Mesenchymal stem cell (in vitro differentiated cells and primary cell): ENCODE results near the gene MAP2K5.

Source experiments
- DNase-seq: peaks from one replicate; pipeline ENCODE4 v3.0.0-alpha.2; 2013
- H2AFZ ChIP-seq: one replicate; pipeline ENCODE4 v1.6.1; 2013; ENCODE audit warnings: low read depth, mild to moderate bottlenecking, control low read depth, inconsistent platforms, low read length, moderate library complexity
- H2AK5ac ChIP-seq: 2 replicates; pipeline ENCODE4 v1.6.1; 2013; ENCODE audit warnings: low read length, moderate library complexity, mild to moderate bottlenecking, inconsistent platforms; ENCODE audit not compliant: severe bottlenecking
- H2BK120ac ChIP-seq: one replicate; pipeline ENCODE4 v1.6.1; 2013; ENCODE audit warnings: low read depth, mild to moderate bottlenecking, inconsistent platforms, low read length, moderate library complexity
- H2BK12ac ChIP-seq, 2 experiments: one replicate each; pipeline ENCODE4 v1.6.1; 2013; ENCODE audit warnings: inconsistent platforms in 2 of 2, low read length in 2 of 2, mild to moderate bottlenecking in 2 of 2, moderate library complexity in 2 of 2, control low read depth in 1 of 2
- H2BK15ac ChIP-seq: one replicate; pipeline ENCODE4 v1.6.1; 2013; ENCODE audit warnings: mild to moderate bottlenecking, low read depth, inconsistent platforms; ENCODE audit not compliant: poor library complexity, severe bottlenecking
- H2BK5ac ChIP-seq: 2 replicates; pipeline ENCODE4 v1.6.1; 2013; ENCODE audit warnings: low read depth, mild to moderate bottlenecking, low read length, control low read depth, inconsistent platforms; ENCODE audit not compliant: poor library complexity, severe bottlenecking
- H3K14ac ChIP-seq, 2 experiments: one replicate each; pipeline ENCODE4 v1.6.1; 2013; ENCODE audit warnings: inconsistent platforms in 2 of 2, low read length in 2 of 2, control low read depth in 1 of 2, mild to moderate bottlenecking in 1 of 2, moderate library complexity in 1 of 2
- H3K18ac ChIP-seq, 2 experiments: one replicate each; pipeline ENCODE4 v1.6.1; 2013; ENCODE audit warnings: inconsistent platforms in 2 of 2, low read length in 2 of 2, control low read depth in 1 of 2, low read depth in 1 of 2, mild to moderate bottlenecking in 1 of 2
- H3K23ac ChIP-seq, 2 experiments: one replicate each; pipeline ENCODE4 v1.6.1; 2013; ENCODE audit warnings: inconsistent platforms in 2 of 2, low read length in 2 of 2, mild to moderate bottlenecking in 2 of 2, moderate library complexity in 2 of 2, control low read depth in 1 of 2
- H3K27ac ChIP-seq: 2 replicates; pipeline ENCODE4 v1.5.1; 2013; ENCODE audit warnings: mild to moderate bottlenecking, moderate library complexity, low read length, control low read depth, inconsistent platforms; ENCODE audit not compliant: poor library complexity, severe bottlenecking
- H3K27me3 ChIP-seq, 2 experiments: 2 replicates each; pipeline versions ENCODE4 v1.6.1 to v1.7.0; 2013; ENCODE audit warnings: low read length in 2 of 2, mild to moderate bottlenecking in 2 of 2, moderate library complexity in 2 of 2, control low read depth in 1 of 2, inconsistent platforms in 1 of 2; ENCODE audit not compliant: control insufficient read depth in 1 of 2, insufficient read depth in 1 of 2
- H3K36me3 ChIP-seq, 2 experiments: 2 replicates each; pipeline versions ENCODE4 v1.6.1 to v1.7.0; 2013; ENCODE audit warnings: low read length in 2 of 2, control low read depth in 1 of 2, inconsistent platforms in 1 of 2, low read depth in 1 of 2, mild to moderate bottlenecking in 1 of 2; ENCODE audit not compliant: insufficient read depth in 2 of 2, control insufficient read depth in 1 of 2
- H3K4ac ChIP-seq, 2 experiments: one replicate each; pipeline ENCODE4 v1.6.1; 2013; ENCODE audit warnings: inconsistent platforms in 2 of 2, low read length in 2 of 2, mild to moderate bottlenecking in 2 of 2, moderate library complexity in 2 of 2, control low read depth in 1 of 2, low read depth in 1 of 2
- H3K4me1 ChIP-seq: 2 replicates; pipeline ENCODE4 v1.6.1; 2013; ENCODE audit warnings: low read depth, low read length, control low read depth; ENCODE audit not compliant: control insufficient read depth, insufficient read depth
- H3K4me2 ChIP-seq: 2 replicates; pipeline ENCODE4 v1.6.1; 2013; ENCODE audit warnings: low read length, mild to moderate bottlenecking, inconsistent platforms; ENCODE audit not compliant: poor library complexity, severe bottlenecking
- H3K4me3 ChIP-seq, 2 experiments: 2 replicates each; pipeline versions ENCODE4 v1.5.1 to v1.7.0; 2013; ENCODE audit warnings: low read length in 2 of 2, mild to moderate bottlenecking in 2 of 2, control low read depth in 1 of 2, low read depth in 1 of 2; ENCODE audit not compliant: insufficient read depth in 1 of 2
- H3K79me1 ChIP-seq: replicated peaks from 2 replicates; pipeline ENCODE4 v1.6.1; 2013; ENCODE audit warnings: mild to moderate bottlenecking, control low read depth, low read length, inconsistent platforms; ENCODE audit not compliant: poor library complexity, severe bottlenecking
- H3K9ac ChIP-seq: 2 replicates; pipeline ENCODE4 v1.7.0; 2013; ENCODE audit warnings: mild to moderate bottlenecking, low read length, moderate library complexity
- H3K9me3 ChIP-seq: 2 replicates; pipeline ENCODE4 v1.7.0; 2013; ENCODE audit warnings: mild to moderate bottlenecking, low read length; ENCODE audit not compliant: control insufficient read depth
- H4K8ac ChIP-seq: one replicate; pipeline ENCODE4 v1.6.1; 2013; ENCODE audit warnings: inconsistent platforms, mild to moderate bottlenecking, low read length, moderate library complexity
- H4K91ac ChIP-seq: one replicate; pipeline ENCODE4 v1.6.1; 2013; ENCODE audit warnings: mild to moderate bottlenecking, low read length, inconsistent platforms
- WGBS: methylation state at CpG from one replicate; pipeline ENCODE4 v1.1.7; 2013; ENCODE audit warnings: mixed read lengths; 5-methylcytosine and 5-hydroxymethylcytosine counted together

The MAP2K5 gene

DNA sequence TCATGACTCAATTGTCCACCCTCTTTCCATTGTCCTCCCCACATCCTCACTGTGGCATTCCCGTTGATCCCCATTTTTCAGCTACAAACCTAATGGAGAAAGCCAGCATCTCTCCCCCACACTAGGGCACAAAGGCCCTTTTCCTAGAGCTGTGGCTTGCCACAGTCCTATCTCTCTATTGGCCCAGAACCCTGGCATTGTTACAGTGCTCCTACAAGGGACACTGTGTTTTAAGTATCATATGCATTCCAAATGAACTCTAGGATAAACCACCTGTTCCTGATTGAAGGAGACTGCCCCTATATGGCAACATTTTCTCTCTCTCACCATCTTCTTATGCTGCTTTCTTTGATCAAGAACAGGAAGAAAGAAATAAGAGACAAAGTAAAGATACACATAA lies 213.4 kb downstream of the MAP2K5 start:
- no peak for DNase-seq
- WGBS: 85% methylated on average over 1 of the region's 1 CpG
- Histone ChIP-seq H3K4ac (no peak overlapping the region), H3K4me1 (no peaks in the 10 kb centered on the region), H2AFZ (no peak overlapping the region), H3K36me3 (no peaks in the 10 kb centered on the region), H2BK120ac (no peak overlapping the region), H3K23ac (no peak overlapping the region), H4K91ac (no peak overlapping the region), H3K4me2 (no peak overlapping the region), H3K79me1 (no peaks in the 10 kb centered on the region), H2BK15ac (no peak overlapping the region), H3K27ac (no peak overlapping the region), H3K14ac (peak overlapping the region in 1 of 2 experiments; percentile 57), H3K9me3 (no peaks in the 10 kb centered on the region), H2AK5ac (no peak overlapping the region), H3K4me3 (no peak overlapping the region), H4K8ac (no peak overlapping the region), H3K27me3 (no peaks in the 10 kb centered on the region), H2BK5ac (no peak overlapping the region), H2BK12ac (no peak overlapping the region), H3K9ac (no peak overlapping the region), H3K18ac (peak overlapping the region in 1 of 2 experiments; percentile 11)

DNA sequence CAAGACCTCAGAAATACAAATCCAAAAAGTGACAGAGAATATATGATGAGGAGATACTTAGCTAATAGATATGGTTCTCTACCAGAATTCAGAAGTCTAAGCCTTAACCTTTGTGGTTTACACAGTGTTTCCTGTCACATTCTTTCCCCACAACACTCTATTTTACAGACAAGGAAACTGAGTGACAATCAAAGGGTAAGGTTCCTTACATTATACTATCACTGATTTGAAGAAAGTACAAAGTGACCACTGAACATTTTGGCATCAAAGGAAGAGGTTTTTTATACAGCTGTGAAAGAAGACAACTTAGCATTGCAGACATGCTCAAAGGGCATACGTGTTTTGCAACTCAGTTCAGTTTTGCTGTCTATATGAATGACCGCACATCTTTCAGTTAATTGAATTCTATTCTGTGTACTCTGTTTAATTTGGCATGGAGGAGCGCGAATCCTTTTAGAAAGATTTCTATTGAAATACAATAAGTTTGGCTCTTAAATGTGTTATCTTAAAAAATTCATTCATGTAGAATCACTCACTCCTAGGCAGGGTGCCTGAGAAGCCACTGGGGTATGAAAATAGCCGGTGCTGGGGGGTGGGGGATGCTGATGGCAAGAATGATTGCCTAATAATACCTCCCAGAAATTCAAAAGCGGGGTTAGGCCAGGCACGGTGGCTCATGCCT lies 216.3 kb downstream of the MAP2K5 start:
- H2BK15ac ChIP-seq: no peak overlapping the region
- H4K91ac ChIP-seq: no peak overlapping the region
- 91% methylated on average over 5 of the region's 7 CpGs for whole genome bisulfite sequencing
- no peak overlapping the region for H4K8ac ChIP-seq
- H3K9me3 ChIP-seq: no peaks in the 10 kb centered on the region
- H3K79me1 ChIP-seq: no peaks in the 10 kb centered on the region
- peaks cover 2% of the 10 kb centered on the region for H3K4me1 ChIP-seq
- H2AFZ ChIP-seq: no peak overlapping the region
- no peak overlapping the region for H3K27ac ChIP-seq
- H3K14ac ChIP-seq: no peak overlapping the region
- peaks cover 0 to 4% of the 10 kb centered on the region in 2 experiments for H3K36me3 ChIP-seq
- no peak overlapping the region for H3K23ac ChIP-seq
- H3K27me3 ChIP-seq: no peaks in the 10 kb centered on the region
- H2BK12ac ChIP-seq: no peak overlapping the region
- H3K4me3 ChIP-seq: no peak overlapping the region
- no peak overlapping the region for H3K4ac ChIP-seq
- no peak overlapping the region for H2BK120ac ChIP-seq
- no peak overlapping the region for H3K4me2 ChIP-seq
- H3K18ac ChIP-seq: no peak overlapping the region
- no peak overlapping the region for H2AK5ac ChIP-seq
- no peak overlapping the region for H3K9ac ChIP-seq
- no peak overlapping the region for H2BK5ac ChIP-seq
- DNase-seq: no peak

DNA sequence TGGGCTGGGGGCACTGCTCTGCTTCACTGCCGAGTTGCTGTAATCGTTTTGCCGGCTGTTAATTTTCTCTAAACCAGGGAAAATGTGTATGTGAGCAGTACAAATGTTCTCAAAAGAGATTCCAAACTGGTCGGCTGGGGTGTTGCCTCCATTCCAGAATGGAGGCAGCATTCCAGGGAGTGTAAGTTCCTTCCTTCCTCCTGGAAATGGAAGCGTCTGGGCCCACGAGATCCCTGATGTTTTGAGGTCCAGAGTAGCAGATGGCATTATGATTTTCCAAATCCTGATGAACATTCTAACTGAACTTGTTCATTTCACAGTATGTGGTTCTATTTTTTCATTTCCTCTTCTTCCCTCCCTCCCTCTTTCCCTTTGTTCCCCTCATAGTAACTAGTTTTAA lies 218.4 kb downstream of the MAP2K5 start:
- H3K4me1 ChIP-seq: peaks cover 2% of the 10 kb centered on the region
- peak overlapping the region in 1 of 2 experiments; percentile 31 for H2BK12ac ChIP-seq
- H2BK5ac ChIP-seq: no peak overlapping the region
- WGBS: 96% methylated on average over 4 of the region's 6 CpGs
- H2AFZ ChIP-seq: no peak overlapping the region
- H2BK15ac ChIP-seq: no peak overlapping the region
- no peak overlapping the region for H3K4ac ChIP-seq
- H3K14ac ChIP-seq: no peak overlapping the region
- H2BK120ac ChIP-seq: no peak overlapping the region
- H3K23ac ChIP-seq: no peak overlapping the region
- H3K18ac ChIP-seq: no peak overlapping the region
- DNase-seq: no peak
- H3K36me3 ChIP-seq: peaks cover 0 to 8% of the 10 kb centered on the region in 2 experiments
- no peak overlapping the region for H3K4me3 ChIP-seq
- no peak overlapping the region for H4K8ac ChIP-seq
- H2AK5ac ChIP-seq: no peak overlapping the region
- H3K4me2 ChIP-seq: no peak overlapping the region
- no peak overlapping the region for H4K91ac ChIP-seq
- no peaks in the 10 kb centered on the region for H3K9me3 ChIP-seq
- H3K27me3 ChIP-seq: no peaks in the 10 kb centered on the region
- no peaks in the 10 kb centered on the region for H3K79me1 ChIP-seq
- no peak overlapping the region for H3K27ac ChIP-seq
- H3K9ac ChIP-seq: no peak overlapping the region

DNA sequence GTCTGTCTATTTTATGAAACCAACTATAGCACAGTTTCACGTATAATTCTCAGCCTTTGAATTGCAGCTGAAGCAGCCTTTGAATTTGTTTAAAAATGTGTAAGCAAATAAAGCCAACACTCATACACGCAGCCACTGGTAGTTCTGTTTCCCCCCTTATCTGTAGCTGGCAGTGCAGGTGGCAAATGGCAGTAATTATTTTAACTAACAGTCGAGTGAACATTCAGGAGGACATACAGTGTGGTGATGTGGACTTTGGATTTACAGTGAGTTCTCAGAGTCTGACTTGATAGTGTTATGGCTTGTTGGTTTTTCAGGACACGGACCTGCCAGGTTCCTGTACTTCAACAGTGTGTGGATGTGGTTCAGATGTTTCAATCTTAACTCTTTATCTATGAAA lies 218.8 kb downstream of the MAP2K5 start:
- no peak overlapping the region for H3K4me2 ChIP-seq
- peaks cover 0 to 8% of the 10 kb centered on the region in 2 experiments for H3K36me3 ChIP-seq
- H2BK5ac ChIP-seq: no peak overlapping the region
- no peak overlapping the region for H3K14ac ChIP-seq
- H2AK5ac ChIP-seq: no peak overlapping the region
- WGBS: 88% methylated on average over 2 of the region's 4 CpGs
- no peak overlapping the region for H2AFZ ChIP-seq
- no peak overlapping the region for H3K23ac ChIP-seq
- H3K9me3 ChIP-seq: no peaks in the 10 kb centered on the region
- no peak overlapping the region for H3K9ac ChIP-seq
- DNase-seq: no peak
- H4K8ac ChIP-seq: no peak overlapping the region
- no peaks in the 10 kb centered on the region for H3K79me1 ChIP-seq
- no peak overlapping the region for H2BK15ac ChIP-seq
- no peak overlapping the region for H2BK120ac ChIP-seq
- no peak overlapping the region for H3K4me3 ChIP-seq
- H3K4ac ChIP-seq: no peak overlapping the region
- H3K18ac ChIP-seq: no peak overlapping the region
- H3K27me3 ChIP-seq: no peaks in the 10 kb centered on the region
- H2BK12ac ChIP-seq: no peak overlapping the region
- H3K4me1 ChIP-seq: peaks cover 2% of the 10 kb centered on the region
- H3K27ac ChIP-seq: no peak overlapping the region
- H4K91ac ChIP-seq: no peak overlapping the region
